ENCODE results near the gene SFSWAP.

SFSWAP gene

GRCh38 chr12:131840643-131841416, 129.9 kb downstream of the SFSWAP start:
- DNase-seq: no peak

GRCh38 chr12:131841547-131841946, 130.7 kb downstream of the SFSWAP start:
- DNase-seq: no peak

GRCh38 chr12:131842169-131842568, 131.3 kb downstream of the SFSWAP start:
- no peak for DNase-seq

- no peak for DNase-seq
Observed at GRCh38 chr12:131843527-131843926, 132.6 kb downstream of the SFSWAP start.

GRCh38 chr12:131844140-131844539, 133.2 kb downstream of the SFSWAP start:
- DNase-seq: no peak

- DNase-seq: no peak
Observed at GRCh38 chr12:131844656-131845055, 133.8 kb downstream of the SFSWAP start.

GRCh38 chr12:131845121-131845520, 134.2 kb downstream of the SFSWAP start:
- DNase-seq: no peak

- DNase-seq: no peak
Observed at GRCh38 chr12:131847456-131847855, 136.6 kb downstream of the SFSWAP start.

GRCh38 chr12:131848753-131849152, 137.9 kb downstream of the SFSWAP start:
- DNase-seq: no peak

Measured in CD4-positive, alpha-beta T cell treated with Interleukin-1 beta for 1 hour (primary cell).